ENCODE results near the gene SLC24A3. TPM values are rescaled to one million over a fixed set of nuclear protein-coding genes. Genes with fewer than 3 reads are reported as not detected.

Gene SLC24A3
- total RNA-seq, 1 donor from 2014 or later: 0.11 TPM

DNA sequence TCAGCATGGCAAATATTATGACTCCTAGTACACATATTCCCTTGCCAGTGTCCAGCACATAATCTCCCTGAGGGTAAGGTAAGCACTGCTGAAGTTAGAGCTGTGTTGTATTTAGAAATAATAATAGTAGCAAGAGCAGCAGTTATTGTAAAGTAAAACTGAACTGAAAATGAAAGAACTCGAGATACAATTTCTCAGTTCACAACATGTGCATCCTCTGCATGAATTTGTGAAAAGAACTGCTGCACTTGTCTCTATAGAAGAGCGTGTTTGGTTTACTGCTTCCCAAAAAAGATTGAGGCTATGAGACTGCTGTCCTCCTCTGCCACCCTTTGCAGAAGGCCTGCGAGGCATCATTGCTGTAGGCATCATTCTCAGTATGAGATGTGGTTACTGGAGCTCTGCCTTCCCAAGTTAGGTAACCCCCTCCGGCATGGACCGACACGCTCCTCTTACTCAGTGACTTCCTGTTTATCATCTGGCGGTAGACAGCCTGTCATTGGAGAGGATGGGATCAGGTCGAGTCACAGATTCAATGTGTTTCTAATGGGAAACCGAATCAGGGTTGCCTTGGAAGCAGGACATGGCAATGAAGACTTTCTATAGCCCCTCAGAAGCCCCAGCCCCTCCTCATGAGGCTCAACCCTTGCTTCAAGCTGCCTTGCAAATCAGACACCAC, 48.1 kb downstream of the SLC24A3 start:
- Mint-ChIP-seq H3K27me3 (ENCODE audit: unreplicated experiment) (no peaks in the 10 kb centered on the region), H3K4me3 (ENCODE audit: unreplicated experiment) (no peak overlapping the region), H3K4me1 (ENCODE audit: unreplicated experiment) (no peaks in the 10 kb centered on the region), H3K36me3 (ENCODE audit: unreplicated experiment) (no peaks in the 10 kb centered on the region), H3K9me3 (ENCODE audit: unreplicated experiment) (no peaks in the 10 kb centered on the region), H3K27ac (ENCODE audit: unreplicated experiment) (no peak overlapping the region)
- no peak for DNase-seq (ENCODE audit: extremely low spot score, unreplicated experiment)
- TF ChIP-seq CTCF (IDR thresholded peaks at IDR 0.05): no peak

DNA sequence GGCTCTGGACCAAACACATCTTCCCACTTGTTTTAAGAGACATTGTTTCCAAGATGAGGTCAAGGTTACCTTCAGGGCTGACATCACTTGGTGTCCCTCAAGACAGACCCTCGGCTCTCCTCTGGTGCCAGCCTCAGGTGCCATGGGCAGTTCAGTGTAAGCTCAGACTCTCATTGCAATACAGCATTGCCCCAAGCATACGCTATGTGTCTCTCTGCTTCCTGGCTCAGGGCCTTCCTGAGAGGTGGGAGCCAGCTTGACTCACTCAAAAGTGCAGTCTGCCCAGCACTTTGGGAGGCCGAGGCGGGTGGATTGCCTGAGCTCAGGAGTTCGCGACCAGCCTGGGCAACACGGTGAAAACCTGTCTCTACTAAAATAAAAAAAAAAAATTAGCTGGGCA, 51.7 kb downstream of the SLC24A3 start:
- Mint-ChIP-seq H3K9me3 (ENCODE audit: unreplicated experiment) (no peaks in the 10 kb centered on the region), H3K27me3 (ENCODE audit: unreplicated experiment) (no peaks in the 10 kb centered on the region), H3K36me3 (ENCODE audit: unreplicated experiment) (no peaks in the 10 kb centered on the region), H3K27ac (ENCODE audit: unreplicated experiment) (no peak overlapping the region), H3K4me1 (ENCODE audit: unreplicated experiment) (no peaks in the 10 kb centered on the region), H3K4me3 (ENCODE audit: unreplicated experiment) (no peak overlapping the region)
- no peak for TF ChIP-seq CTCF (IDR thresholded peaks at IDR 0.05)
- DNase-seq (ENCODE audit: extremely low spot score, unreplicated experiment): no peak

DNA sequence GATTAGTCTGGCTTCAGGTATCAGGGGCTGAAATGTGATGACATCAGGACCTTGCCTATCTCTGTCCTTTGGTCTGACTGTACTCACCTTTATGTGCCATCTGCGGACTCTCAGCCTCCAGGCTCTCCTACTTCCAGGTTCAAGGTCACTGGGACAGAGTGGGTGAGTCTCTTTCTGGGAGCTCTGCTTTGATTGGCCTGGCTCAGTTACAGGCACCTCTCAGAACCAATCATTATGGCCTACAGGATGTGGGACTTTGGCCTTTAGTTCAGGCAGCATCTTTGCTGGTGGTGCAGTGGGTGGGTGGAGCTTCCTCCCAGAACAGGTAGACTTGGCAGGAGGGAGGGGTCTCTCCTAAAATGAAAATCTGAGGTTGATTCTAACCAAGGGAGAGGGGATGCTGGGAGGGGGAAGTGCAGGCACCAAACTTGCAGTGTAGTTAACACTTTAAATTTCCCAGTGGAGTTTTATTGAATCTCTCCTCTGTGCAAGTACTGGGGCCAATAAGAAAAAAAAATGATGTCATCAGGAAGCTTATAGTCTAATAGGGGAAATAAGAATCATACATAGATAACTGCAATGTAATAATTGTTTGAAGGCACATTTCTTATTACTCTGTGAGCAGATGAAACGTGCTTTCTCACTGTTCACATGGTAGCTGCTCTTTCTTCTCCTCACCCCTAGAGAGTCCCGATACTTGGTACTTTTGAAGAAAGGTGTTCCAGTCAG, 53.4 kb downstream of the SLC24A3 start:
- H3K4me1 Mint-ChIP-seq (ENCODE audit: unreplicated experiment): no peaks in the 10 kb centered on the region
- H3K4me3 Mint-ChIP-seq (ENCODE audit: unreplicated experiment): no peak overlapping the region
- peaks cover 3% of the 10 kb centered on the region for H3K9me3 Mint-ChIP-seq (ENCODE audit: unreplicated experiment)
- no peak for DNase-seq (ENCODE audit: extremely low spot score, unreplicated experiment)
- no peak for TF ChIP-seq CTCF (IDR thresholded peaks at IDR 0.05)
- no peak overlapping the region for H3K27ac Mint-ChIP-seq (ENCODE audit: unreplicated experiment)
- H3K27me3 Mint-ChIP-seq (ENCODE audit: unreplicated experiment): no peaks in the 10 kb centered on the region
- no peaks in the 10 kb centered on the region for H3K36me3 Mint-ChIP-seq (ENCODE audit: unreplicated experiment)

DNA sequence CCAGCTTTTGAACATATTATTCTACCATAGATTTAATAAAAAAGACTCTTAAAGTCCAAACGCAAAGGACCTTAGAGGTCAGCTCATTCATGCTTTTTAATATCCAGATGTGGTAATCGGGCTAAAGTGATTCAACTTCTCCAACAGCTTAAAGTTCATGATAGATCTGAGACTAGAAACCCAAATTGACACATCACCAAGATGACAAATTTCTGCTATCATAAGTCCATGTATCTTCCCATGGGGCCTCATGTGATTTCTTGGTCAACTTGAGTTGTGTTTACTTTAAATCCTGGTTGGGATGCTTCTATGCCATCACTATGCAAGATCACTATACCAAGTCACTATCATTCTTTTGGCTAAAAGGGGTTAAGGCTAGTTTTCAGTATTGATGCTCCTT, 56.0 kb downstream of the SLC24A3 start:
- no peak for DNase-seq (ENCODE audit: extremely low spot score, unreplicated experiment)
- no peak overlapping the region for H3K4me3 Mint-ChIP-seq (ENCODE audit: unreplicated experiment)
- H3K9me3 Mint-ChIP-seq (ENCODE audit: unreplicated experiment): peaks cover 3% of the 10 kb centered on the region
- no peak for TF ChIP-seq CTCF (IDR thresholded peaks at IDR 0.05)
- H3K27ac Mint-ChIP-seq (ENCODE audit: unreplicated experiment): no peak overlapping the region
- no peaks in the 10 kb centered on the region for H3K36me3 Mint-ChIP-seq (ENCODE audit: unreplicated experiment)
- H3K27me3 Mint-ChIP-seq (ENCODE audit: unreplicated experiment): no peaks in the 10 kb centered on the region
- no peaks in the 10 kb centered on the region for H3K4me1 Mint-ChIP-seq (ENCODE audit: unreplicated experiment)

- H3K27me3 Mint-ChIP-seq (ENCODE audit: unreplicated experiment): no peaks in the 10 kb centered on the region
- DNase-seq (ENCODE audit: extremely low spot score, unreplicated experiment): no peak
- H3K27ac Mint-ChIP-seq (ENCODE audit: unreplicated experiment): no peak overlapping the region
These were observed 57.4 kb downstream of the SLC24A3 start for GRCh38 chr20:19269737-19270340.

More at GRCh38 chr20:19269737-19270340, 57.4 kb downstream of the SLC24A3 start:
- no peak for TF ChIP-seq CTCF (IDR thresholded peaks at IDR 0.05)
- Mint-ChIP-seq H3K9me3 (ENCODE audit: unreplicated experiment) (peaks cover 3% of the 10 kb centered on the region), H3K4me1 (ENCODE audit: unreplicated experiment) (no peaks in the 10 kb centered on the region), H3K4me3 (ENCODE audit: unreplicated experiment) (no peak overlapping the region), H3K36me3 (ENCODE audit: unreplicated experiment) (no peaks in the 10 kb centered on the region)
